ENCODE data around the gene ECHS1.

DNA sequence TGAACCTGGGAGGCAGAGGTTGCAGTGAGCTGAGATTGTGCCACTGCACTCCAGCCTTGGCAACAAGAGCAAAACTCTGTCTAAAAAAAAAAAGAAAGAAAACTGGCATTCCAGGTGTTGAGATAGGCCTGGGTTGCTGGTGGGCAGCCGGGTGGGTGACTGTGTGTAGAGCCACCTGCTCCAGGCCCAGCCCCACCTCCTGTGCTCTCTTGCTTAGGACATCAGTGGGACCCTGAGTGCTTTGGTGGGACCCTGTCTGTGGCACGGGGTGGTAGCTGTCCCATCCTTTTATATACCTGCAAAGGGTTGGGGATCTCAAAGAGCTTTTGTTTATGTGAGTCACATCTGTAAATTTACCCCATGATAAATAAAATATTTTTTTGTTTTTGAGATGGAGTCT lies 12.1 kb upstream of the ECHS1 start:
- TF ChIP-seq EP300 (IDR thresholded peaks at IDR 0.05) (no peak), POLR2AphosphoS5 (IDR thresholded peaks at IDR 0.05) (no peak)

Data from suprapubic skin (tissue), 4 donors.